HG02852 (cell line): Measurements from ENCODE around the gene WNT8B.
A peak's percentile ranks its signal among the peaks of the same experiment; 100 is the strongest.

Experiments
- ATAC-seq: cut with Tn5 transposase; IDR thresholded peaks from one replicate; pipeline ENCODE4 v1.9.1; 2021; ENCODE audit warnings: mild to moderate bottlenecking, moderate library complexity; ENCODE audit not compliant: unreplicated experiment

WNT8B gene, protein sequence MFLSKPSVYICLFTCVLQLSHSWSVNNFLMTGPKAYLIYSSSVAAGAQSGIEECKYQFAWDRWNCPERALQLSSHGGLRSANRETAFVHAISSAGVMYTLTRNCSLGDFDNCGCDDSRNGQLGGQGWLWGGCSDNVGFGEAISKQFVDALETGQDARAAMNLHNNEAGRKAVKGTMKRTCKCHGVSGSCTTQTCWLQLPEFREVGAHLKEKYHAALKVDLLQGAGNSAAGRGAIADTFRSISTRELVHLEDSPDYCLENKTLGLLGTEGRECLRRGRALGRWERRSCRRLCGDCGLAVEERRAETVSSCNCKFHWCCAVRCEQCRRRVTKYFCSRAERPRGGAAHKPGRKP

GRCh38 chr10:100462709-100463108 is at the start of gene WNT8B:
Gene WNT8B (plus strand): TSS chr10:100463009. CDS start chr10:100463169, 160 bp downstream.
- ATAC-seq, result no peak

DNA sequence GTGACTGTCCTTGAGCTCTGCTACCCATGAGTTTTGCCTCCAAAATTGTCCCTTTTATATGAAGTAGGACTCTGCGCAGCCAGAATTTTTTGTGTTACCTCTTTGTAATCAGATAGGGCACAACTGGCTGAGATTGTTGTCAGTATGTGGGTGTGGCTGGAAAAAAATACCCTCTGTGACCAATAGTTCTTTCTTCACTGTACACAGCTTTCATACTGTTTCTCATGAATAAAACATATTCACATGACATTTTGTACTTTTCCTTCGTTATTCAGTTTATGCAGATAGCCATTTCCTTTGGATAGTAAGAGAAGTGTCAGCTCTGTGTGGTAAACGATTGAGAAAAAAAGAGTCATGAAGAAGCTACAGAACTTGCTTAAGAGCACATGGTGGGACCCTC is 49.6 kb upstream of the WNT8B start:
- ATAC-seq, result no peak

DNA sequence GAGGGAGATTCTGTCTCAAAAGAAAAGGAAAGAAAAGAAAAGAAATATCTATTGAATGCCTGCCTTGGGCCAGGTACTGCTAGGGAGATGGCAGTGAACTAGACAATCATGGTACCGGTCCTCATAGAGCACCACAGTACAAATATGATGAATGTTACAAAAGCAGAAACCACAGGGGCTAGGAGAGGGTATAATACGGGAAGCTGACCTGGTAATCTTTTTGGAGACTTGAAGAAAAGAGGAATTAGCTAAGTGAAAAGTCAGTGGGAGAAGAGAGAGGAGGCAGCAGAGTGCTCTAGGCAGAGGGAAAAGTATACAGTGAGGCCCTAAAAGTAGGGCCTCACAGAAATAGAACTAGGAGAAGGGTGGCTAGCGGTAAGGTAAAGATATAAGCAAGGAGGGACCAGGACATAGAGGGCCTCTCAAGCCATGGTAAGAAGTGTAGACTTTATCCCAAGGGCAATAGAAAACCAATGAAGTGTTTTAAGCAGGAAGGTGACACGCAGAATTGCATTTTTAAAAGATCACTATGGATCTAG is 42.8 kb upstream of the WNT8B start:
- no peak for ATAC-seq

GRCh38 chr10:100427374-100427773 is 35.4 kb upstream of the WNT8B start:
- ATAC-seq, result no peak

DNA sequence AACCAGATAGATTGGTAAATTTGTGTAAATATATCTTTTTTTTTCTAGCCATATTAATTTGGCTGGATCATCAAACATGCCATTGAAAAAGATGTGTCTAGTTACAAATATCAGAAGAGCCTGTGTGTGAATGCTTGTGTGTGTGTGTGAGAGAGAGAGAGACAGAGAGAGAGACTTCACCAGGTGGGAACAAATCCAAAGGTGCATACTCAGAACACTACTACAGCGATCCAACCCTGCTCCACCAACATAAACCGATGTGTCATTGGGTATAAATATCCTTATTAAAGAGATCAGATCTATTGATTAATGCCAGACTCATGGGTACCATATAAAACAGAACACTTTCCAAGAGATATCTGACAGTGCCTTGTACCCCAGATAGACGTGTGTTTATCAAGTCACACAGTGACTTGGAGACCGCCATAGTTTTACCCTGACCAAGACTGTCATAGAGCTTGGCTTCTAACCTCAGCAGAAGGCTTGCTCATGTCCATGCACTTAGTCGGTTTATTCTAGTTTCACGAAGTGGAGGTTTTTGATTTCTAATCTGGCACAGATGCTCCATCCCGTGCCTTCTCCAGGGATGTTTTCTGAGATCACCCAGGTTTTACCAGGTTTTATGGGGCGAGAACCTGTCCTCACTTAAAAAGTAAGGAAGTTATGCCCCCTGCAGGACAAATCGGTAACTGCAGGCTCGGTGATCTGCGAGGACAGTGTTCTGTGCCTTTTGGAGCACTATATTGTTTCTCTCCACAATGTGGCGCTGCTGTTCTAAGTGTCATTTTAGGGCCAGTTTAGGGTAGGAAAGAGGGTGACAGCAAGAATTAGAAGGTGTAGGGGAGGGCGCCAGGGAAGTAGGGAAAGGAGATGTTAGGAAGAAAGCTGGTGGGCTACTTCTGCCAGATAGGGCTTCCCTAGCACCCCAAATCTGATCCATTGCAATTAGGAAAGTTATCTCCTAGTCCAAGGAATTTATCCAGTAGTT is 29.3 kb upstream of the WNT8B start:
- peak; percentile 68 for ATAC-seq

- ATAC-seq, result no peak
Observed at GRCh38 chr10:100436255-100436654, 26.6 kb upstream of the WNT8B start.

DNA sequence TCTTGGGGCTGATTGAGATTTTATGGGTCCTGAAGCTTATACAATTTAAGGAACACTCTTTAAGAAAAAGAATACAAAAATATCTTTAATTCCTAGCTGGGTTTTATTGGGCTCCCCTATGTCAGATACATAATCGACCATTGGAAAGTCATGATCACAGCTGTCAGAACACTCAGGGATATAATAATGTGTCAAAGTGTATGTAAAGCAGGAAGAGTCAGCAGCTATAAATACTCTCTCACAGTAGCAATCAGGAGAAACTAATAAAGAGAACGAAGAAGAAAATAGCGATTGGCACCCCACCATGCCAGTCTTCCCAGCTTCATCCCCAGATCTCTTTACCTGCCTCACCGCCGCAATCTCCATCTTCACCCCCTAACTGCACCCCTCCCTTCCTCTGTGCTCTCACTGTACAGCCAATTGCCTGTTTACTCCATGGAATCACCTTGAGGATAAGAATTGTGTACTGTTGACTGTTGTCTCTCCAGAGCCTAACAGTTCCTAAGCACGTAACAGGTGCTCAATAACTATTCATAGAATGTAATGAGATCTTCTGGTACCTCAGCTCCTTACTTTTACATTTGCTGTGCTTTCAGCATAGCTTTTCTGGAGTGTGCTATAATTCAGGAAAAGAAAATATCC is 24.0 kb upstream of the WNT8B start:
- ATAC-seq, result no peak

GRCh38 chr10:100442548-100442947 is 20.3 kb upstream of the WNT8B start:
- ATAC-seq, result no peak

DNA sequence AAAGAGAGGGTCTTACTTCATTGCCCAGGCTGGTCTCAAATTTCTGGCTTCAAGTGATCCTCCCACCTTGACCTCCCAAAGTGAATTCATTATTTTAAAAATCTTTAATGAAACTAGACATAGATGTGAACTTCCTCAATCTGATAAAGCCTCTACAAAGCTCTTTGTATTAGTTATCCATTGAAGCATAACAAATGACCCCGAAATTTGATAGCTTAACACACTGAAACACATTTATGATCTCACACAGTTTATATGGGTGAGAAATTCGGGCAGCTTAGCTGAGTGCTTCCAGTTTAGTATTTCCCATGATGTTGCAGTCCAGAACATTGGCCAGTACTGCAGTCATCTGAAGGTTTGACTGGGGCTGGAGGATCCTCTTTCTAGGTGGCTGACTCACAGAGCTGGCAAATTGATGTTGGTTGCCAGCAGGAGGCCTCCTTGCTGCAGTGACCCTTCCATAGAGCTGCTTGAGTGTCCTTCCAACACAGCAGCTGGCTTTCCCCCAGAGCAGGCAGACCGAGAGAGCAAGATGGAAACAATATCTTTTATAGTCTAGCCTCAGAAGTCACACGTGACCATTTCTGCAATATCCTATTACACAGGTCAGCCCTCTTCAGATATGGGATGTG is 16.6 kb upstream of the WNT8B start:
- no peak for ATAC-seq

DNA sequence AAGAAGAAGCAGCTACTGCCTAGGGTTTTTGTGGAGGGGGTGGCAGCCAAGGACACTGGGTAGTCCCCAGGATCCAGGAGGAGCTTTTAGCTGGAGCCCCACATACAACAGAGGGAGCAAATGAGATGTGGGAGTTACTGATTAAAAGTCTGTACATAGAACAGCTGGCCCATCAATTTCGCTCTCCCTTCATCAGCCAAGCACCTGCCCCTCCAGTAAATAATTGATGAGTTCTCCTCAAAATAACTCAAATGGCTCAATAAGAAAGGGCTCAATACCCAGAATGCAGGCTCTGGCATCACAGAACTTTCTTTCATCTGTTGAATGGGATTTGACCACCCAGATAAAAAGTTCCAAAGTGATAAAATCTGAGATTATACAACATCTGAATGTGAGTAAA is 15.1 kb upstream of the WNT8B start:
- ATAC-seq, result no peak

GRCh38 chr10:100448951-100449350 is 13.9 kb upstream of the WNT8B start:
- no peak for ATAC-seq

GRCh38 chr10:100468322-100468721 is 5.5 kb downstream of the WNT8B start:
- ATAC-seq, result no peak

DNA sequence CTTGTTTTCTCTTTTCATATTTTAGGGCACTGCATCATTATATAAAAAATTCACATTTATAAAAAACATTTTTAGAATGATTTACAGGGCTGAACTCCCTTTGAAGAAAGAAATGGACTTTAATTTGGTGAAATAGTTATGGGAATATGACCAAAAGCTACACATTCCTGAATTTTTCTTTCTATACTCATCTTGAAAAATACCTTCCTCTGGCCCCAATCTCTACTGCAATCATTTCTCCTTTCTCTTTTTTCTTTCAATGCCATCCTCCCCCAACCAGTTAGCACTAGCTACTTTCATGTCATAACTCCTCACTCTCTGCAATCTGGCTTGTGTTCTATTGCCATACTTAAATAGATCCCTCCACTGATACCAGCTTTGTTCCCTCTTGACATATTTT is 6.2 kb downstream of the WNT8B start:
- ATAC-seq, result no peak

GRCh38 chr10:100469756-100470155 is 6.9 kb downstream of the WNT8B start:
- ATAC-seq, result no peak

GRCh38 chr10:100470367-100470766 is 7.6 kb downstream of the WNT8B start:
- ATAC-seq, result no peak

DNA sequence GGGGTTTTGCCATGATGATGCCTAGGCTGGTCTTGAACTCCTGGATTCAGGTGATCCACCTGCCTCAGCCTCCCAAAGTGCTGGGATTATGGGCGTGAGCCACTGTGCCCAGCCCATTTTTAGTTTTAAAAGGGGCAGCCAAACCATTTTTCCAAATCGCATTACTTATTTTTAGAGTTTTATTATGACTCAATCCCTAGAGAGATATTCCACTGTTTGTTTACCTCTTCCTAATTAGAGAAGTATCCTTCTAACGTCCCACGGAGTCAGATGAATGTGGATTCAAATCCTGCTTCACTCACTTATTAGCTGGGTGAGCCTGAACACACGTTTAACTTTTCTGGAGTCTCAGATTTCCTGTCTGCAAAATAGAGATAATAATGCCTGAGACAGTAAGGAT is 15.2 kb downstream of the WNT8B start:
- no peak for ATAC-seq

GRCh38 chr10:100479037-100479436 is 16.2 kb downstream of the WNT8B start:
- no peak for ATAC-seq

- no peak for ATAC-seq
Observed at GRCh38 chr10:100480002-100480401, 17.2 kb downstream of the WNT8B start.

- ATAC-seq, result peak; percentile 97
Observed at GRCh38 chr10:100481462-100482081, 18.8 kb downstream of the WNT8B start.

DNA sequence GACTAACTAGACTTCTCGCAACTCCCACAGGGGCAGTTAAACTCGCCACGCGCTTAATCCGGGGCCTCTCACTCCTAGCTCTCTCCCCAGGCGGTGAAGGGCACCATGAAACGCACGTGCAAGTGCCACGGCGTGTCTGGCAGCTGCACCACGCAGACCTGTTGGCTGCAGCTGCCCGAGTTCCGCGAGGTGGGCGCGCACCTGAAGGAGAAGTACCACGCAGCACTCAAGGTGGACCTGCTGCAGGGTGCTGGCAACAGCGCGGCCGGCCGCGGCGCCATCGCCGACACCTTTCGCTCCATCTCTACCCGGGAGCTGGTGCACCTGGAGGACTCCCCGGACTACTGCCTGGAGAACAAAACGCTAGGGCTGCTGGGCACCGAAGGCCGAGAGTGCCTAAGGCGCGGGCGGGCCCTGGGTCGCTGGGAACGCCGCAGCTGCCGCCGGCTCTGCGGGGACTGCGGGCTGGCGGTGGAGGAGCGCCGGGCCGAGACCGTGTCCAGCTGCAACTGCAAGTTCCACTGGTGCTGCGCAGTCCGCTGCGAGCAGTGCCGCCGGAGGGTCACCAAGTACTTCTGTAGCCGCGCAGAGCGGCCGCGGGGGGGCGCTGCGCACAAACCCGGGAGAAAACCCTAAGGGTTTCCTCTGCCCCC is 19.5 kb downstream of the WNT8B start:
- ATAC-seq, result peak; percentile 39
